HFFc6 (cell line): Measurements from ENCODE around the gene PRORP. TPM values are rescaled to one million over a fixed set of nuclear protein-coding genes. Genes with fewer than 3 reads are reported as not detected.
A peak's percentile ranks its signal among the peaks of the same experiment; 100 is the strongest.
"Not testable (repeated sequence)": the region's sequence is repeated elsewhere in the genome, so short reads cannot be mapped to it uniquely, and the experiment has no call there.

Experiments used
- DNase-seq: peaks from one replicate; pipeline ENCODE4 v3.0.0-alpha.2; 2018
- H3K27ac Mint-ChIP-seq: 2 replicates; pipeline ENCODE4 v1.8.0; 2020; ENCODE audit warnings: mild to moderate bottlenecking, mixed read lengths
- H3K27me3 Mint-ChIP-seq: 2 replicates; pipeline ENCODE4 v1.8.0; 2021; ENCODE audit warnings: mild to moderate bottlenecking, moderate library complexity, mixed read lengths; ENCODE audit not compliant: insufficient read depth
- H3K36me3 Mint-ChIP-seq: 2 replicates; pipeline ENCODE4 v1.8.0; 2021; ENCODE audit warnings: low read depth, mixed read lengths
- H3K4me1 Mint-ChIP-seq: 2 replicates; pipeline ENCODE4 v1.8.0; 2020; ENCODE audit warnings: low read depth, mixed read lengths
- H3K4me3 Mint-ChIP-seq: 2 replicates; pipeline ENCODE4 v1.8.0; 2020; ENCODE audit warnings: mild to moderate bottlenecking, moderate library complexity, mixed read lengths
- H3K9me3 Mint-ChIP-seq: 2 replicates; pipeline ENCODE4 v1.8.0; 2020; ENCODE audit warnings: mild to moderate bottlenecking, mixed read lengths
- CTCF ChIP-seq: fragments of 200-600 bp; sonication (generic); IDR thresholded peaks from 2 replicates; pipeline ENCODE4 v1.5.0; 2021; ENCODE audit warnings: antibody characterized with exemption, mild to moderate bottlenecking
- total RNA-seq, 6 experiments: library from RNA; stranded (reverse); fragmentation: NEBNext Ultra II Directional; extraction: Animal tissue kit (Norgen Biotek cat#: 25700); gene quantifications; 2 replicates in 1 of 6; 3 replicates in 5 of 6; pipeline ENCODE4 v1.2.3, GENCODE V29; 2021

Gene PRORP
- total RNA-seq, 6 experiments from 2014 or later = 22.6 to 29.6 (median 26.6) TPM

GRCh38 chr14:35149239-35149638 is 26.9 kb downstream of the PRORP start:
- H3K36me3 Mint-ChIP-seq = peaks cover 17% of the 10 kb centered on the region
- no peak for DNase-seq
- H3K4me3 Mint-ChIP-seq = no peak overlapping the region
- no peaks in the 10 kb centered on the region; the same call in 1 of the 2 replicates for H3K9me3 Mint-ChIP-seq
- no peak for TF ChIP-seq CTCF
- H3K27me3 Mint-ChIP-seq = no peaks in the 10 kb centered on the region
- H3K27ac Mint-ChIP-seq = no peak overlapping the region; the same call in 1 of the 2 replicates
- peaks cover 12% of the 10 kb centered on the region for H3K4me1 Mint-ChIP-seq

- H3K4me1 Mint-ChIP-seq = peaks cover 18% of the 10 kb centered on the region
- not testable (repeated sequence) for H3K9me3 Mint-ChIP-seq
Observed at GRCh38 chr14:35152531-35152930, 30.2 kb downstream of the PRORP start.

GRCh38 chr14:35154016-35154415 is 31.7 kb downstream of the PRORP start:
- TF ChIP-seq CTCF = no peak
- no peak for DNase-seq
- Mint-ChIP-seq H3K4me3 (no peak overlapping the region), H3K36me3 (peaks cover 14% of the 10 kb centered on the region), H3K9me3 (no peaks in the 10 kb centered on the region), H3K4me1 (peaks cover 21% of the 10 kb centered on the region), H3K27ac (no peak overlapping the region), H3K27me3 (no peaks in the 10 kb centered on the region)

More at GRCh38 chr14:35152531-35152930, 30.2 kb downstream of the PRORP start:
- H3K27me3 Mint-ChIP-seq, DNase-seq, H3K4me3 Mint-ChIP-seq, H3K27ac Mint-ChIP-seq: not testable (repeated sequence)
- peaks cover 17% of the 10 kb centered on the region for H3K36me3 Mint-ChIP-seq

- Mint-ChIP-seq H3K27me3 (no peaks in the 10 kb centered on the region; the same call in 1 of the 2 replicates), H3K9me3 (no peaks in the 10 kb centered on the region), H3K27ac (peak overlapping the region; percentile 27), H3K36me3 (peaks cover 12% of the 10 kb centered on the region), H3K4me3 (no peak overlapping the region), H3K4me1 (peaks cover 41% of the 10 kb centered on the region)
- no peak for DNase-seq
- TF ChIP-seq CTCF = no peak
Observed at GRCh38 chr14:35155962-35156361, 33.6 kb downstream of the PRORP start.

GRCh38 chr14:35158491-35158890 is 36.1 kb downstream of the PRORP start:
- DNase-seq = no peak
- H3K27ac Mint-ChIP-seq = no peak overlapping the region
- H3K4me3 Mint-ChIP-seq = no peak overlapping the region
- H3K36me3 Mint-ChIP-seq = peaks cover 12% of the 10 kb centered on the region
- peaks cover 56% of the 10 kb centered on the region for H3K4me1 Mint-ChIP-seq
- no peaks in the 10 kb centered on the region; the same call in 1 of the 2 replicates for H3K27me3 Mint-ChIP-seq
- TF ChIP-seq CTCF = no peak
- no peaks in the 10 kb centered on the region for H3K9me3 Mint-ChIP-seq

GRCh38 chr14:35158951-35159653 is 36.8 kb downstream of the PRORP start:
- Mint-ChIP-seq H3K36me3 (peaks cover 12% of the 10 kb centered on the region), H3K27ac (peak overlapping the region; percentile 71; the same call in 1 of the 2 replicates), H3K4me3 (peak overlapping the region; percentile 55; the same call in 1 of the 2 replicates), H3K4me1 (peaks cover 56% of the 10 kb centered on the region), H3K9me3 (no peaks in the 10 kb centered on the region), H3K27me3 (no peaks in the 10 kb centered on the region; the same call in 1 of the 2 replicates)
- no peak for TF ChIP-seq CTCF
- no peak for DNase-seq
